Head of caudate nucleus (tissue), 42 donors: Measurements from ENCODE around the gene RABEP1.
"Not testable (repeated sequence)": the region's sequence is repeated elsewhere in the genome, so short reads cannot be mapped to it uniquely, and the experiment has no call there.

Experiments
- DNase-seq, 42 donors: peaks; one replicate each; pipeline versions ENCODE4 v3.0.0 to v3.0.0-alpha.2; 2020 to 2021; ENCODE audit warnings: mixed read lengths in 7 of 42
- intact Hi-C: fragments of 100-400 bp; cut with DNase I; formaldehyde crosslinking; loops from one replicate; pipeline ENCODE4 v1.15.0; 2022

RABEP1 gene

GRCh38 chr17:5281814-5282641 lies at the start of gene RABEP1:
RABEP1 (plus strand) TSS chr17:5282284; CDS start chr17:5282487, 203 bp downstream.
- intact Hi-C loops: no loop called here
- DNase-seq: peak; percentile 72 to 96 (median 91)

- DNase-seq, intact Hi-C loops: not testable (repeated sequence)
These were observed 48.6 kb upstream of the RABEP1 start for GRCh38 chr17:5233492-5233891.

- intact Hi-C loops: no loop called here
These were observed 47.2 kb upstream of the RABEP1 start, which contains the start of gene SCIMP for GRCh38 chr17:5234645-5235576. SCIMP (minus strand) TSS chr17:5234860; CDS start chr17:5234755, 105 bp downstream.

GRCh38 chr17:5236938-5237540 lies 45.0 kb upstream of the RABEP1 start:
- DNase-seq: no peak
- intact Hi-C loops: no loop called here

More at GRCh38 chr17:5234645-5235576, 47.2 kb upstream of the RABEP1 start, which contains the start of gene SCIMP:
- peak in 37 of 42 donors; percentile 13 to 66 (median 35) for DNase-seq

GRCh38 chr17:5237541-5238016 lies 44.5 kb upstream of the RABEP1 start:
- peak in 29 of 42 donors; percentile 6 to 73 (median 31) for DNase-seq
- intact Hi-C loops: no loop called here

- DNase-seq: no peak
- intact Hi-C loops: no loop called here
These were observed 43.8 kb upstream of the RABEP1 start for GRCh38 chr17:5238333-5238732.

- DNase-seq, intact Hi-C loops: not testable (repeated sequence)
These were observed 42.3 kb upstream of the RABEP1 start for GRCh38 chr17:5239769-5240168.

- no peak for DNase-seq
- intact Hi-C loops: no loop called here
These were observed 40.0 kb upstream of the RABEP1 start for GRCh38 chr17:5241861-5242671.

GRCh38 chr17:5247621-5248020 lies 34.5 kb upstream of the RABEP1 start:
- DNase-seq: no peak
- intact Hi-C loops: no loop called here

- intact Hi-C loops: no loop called here
- no peak for DNase-seq
These were observed 33.1 kb upstream of the RABEP1 start for GRCh38 chr17:5248821-5249479.

- peak in 40 of 42 donors; percentile 25 to 89 (median 68) for DNase-seq
- intact Hi-C loops: loop anchor here (10.0 kb wide), 1 partner anchor 55 kb away; no protein-coding TSS in a partner anchor
These were observed 32.5 kb upstream of the RABEP1 start for GRCh38 chr17:5249615-5250014.

- DNase-seq: peak in 30 of 42 donors; percentile 6 to 77 (median 40)
- intact Hi-C loops: loop anchor here (10.0 kb wide), 1 partner anchor 50 kb away; no protein-coding TSS in a partner anchor
These were observed 27.7 kb upstream of the RABEP1 start for GRCh38 chr17:5254414-5254813.

GRCh38 chr17:5254903-5255521 lies 27.1 kb upstream of the RABEP1 start:
- DNase-seq: peak in 8 of 42 donors; percentile 6 to 28 (median 22)
- intact Hi-C loops: loop anchor here (10.0 kb wide), 1 partner anchor 50 kb away; no protein-coding TSS in a partner anchor

GRCh38 chr17:5257124-5257523 lies 25.0 kb upstream of the RABEP1 start:
- intact Hi-C loops: loop anchor here (10.0 kb wide), 1 partner anchor 48 kb away; no protein-coding TSS in a partner anchor
- no peak for DNase-seq

- intact Hi-C loops: no loop called here
These were observed 21.5 kb upstream of the RABEP1 start for GRCh38 chr17:5260542-5260941.

GRCh38 chr17:5262416-5262991 lies 19.6 kb upstream of the RABEP1 start:
- intact Hi-C loops: no loop called here
- DNase-seq: no peak

More at GRCh38 chr17:5260542-5260941, 21.5 kb upstream of the RABEP1 start:
- DNase-seq: no peak
